ENCODE data around the gene MRGPRE. TPM values are rescaled to one million over a fixed set of nuclear protein-coding genes. Genes with fewer than 3 reads are reported as not detected.

Gene MRGPRE
- total RNA-seq, 1 experiment from 2014 or later: not detected

DNA sequence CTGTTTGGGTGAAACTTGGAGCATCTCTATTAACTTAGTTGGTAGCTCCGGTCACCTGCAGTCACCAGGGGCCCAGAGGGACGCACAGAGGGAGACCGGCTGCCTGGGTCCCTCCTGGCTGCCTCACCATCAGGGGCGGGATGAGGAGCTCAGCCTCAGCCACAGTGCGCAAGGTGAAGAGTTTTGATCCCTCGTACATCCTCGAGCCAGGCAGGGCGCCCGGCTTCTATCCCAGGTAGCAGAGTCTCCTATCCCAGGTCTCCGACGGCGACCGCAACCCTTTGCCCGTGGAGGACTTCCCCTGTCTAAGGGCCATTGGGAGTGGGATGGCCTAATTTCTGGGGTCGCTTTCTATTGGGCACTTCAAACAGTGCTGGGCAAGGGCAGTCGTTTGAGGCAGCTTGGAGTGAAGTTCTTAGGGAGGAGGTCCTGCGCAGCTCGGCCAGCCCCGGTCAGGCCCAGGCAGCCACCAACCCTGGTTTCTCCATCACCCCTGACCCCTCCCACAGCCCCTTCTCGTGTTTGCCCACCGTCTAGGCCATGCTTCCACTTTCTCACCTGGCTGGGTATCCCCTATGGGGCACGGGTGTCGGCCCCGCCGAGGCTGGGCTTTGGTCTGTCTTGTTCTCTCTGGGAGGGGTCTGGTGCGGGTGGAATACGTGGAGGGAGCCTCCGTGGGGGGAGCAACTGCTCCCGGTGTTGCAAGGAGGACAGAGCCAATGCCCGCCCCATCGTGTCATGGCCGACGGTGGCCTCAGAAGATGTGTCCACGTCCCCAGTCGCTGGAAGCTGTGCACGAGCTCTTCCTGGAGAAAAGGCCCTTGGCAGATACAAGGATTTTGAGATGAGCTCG, 10.0 kb downstream of the MRGPRE start:
- Histone ChIP-seq H3K9me3 (ENCODE audit: low read length) (no peaks in the 10 kb centered on the region), H3K79me2 (ENCODE audit: low read length) (no peaks in the 10 kb centered on the region), H3K27me3 (ENCODE audit: low read length) (peaks cover 17% of the 10 kb centered on the region), H3K9me2 (replicated peaks; ENCODE audit: low read length) (no peaks in the 10 kb centered on the region), H3K27ac (ENCODE audit: low read length) (no peak overlapping the region), H3K9ac (ENCODE audit: low read length) (no peak overlapping the region), H3K4me3 (ENCODE audit: low read length) (no peak overlapping the region), H3K4me1 (ENCODE audit: insufficient read depth, low read length) (no peaks in the 10 kb centered on the region), H4K20me1 (ENCODE audit: low read length) (no peaks in the 10 kb centered on the region), H3K4me2 (ENCODE audit: low read length) (no peak overlapping the region), H3K36me3 (ENCODE audit: low read depth, low read length) (no peaks in the 10 kb centered on the region), H3F3A (ENCODE audit: low read length, unreplicated experiment) (no peaks in the 10 kb centered on the region), H2AFZ (ENCODE audit: low read length) (no peak overlapping the region)
- no peak for DNase-seq
- no TSS peak for BruUV-seq (replicated peaks)
- ChIA-PET CTCF (no interaction called here), POLR2A (ENCODE audit: unreplicated experiment) (no interaction called here)
- TF ChIP-seq EZH2 (IDR thresholded peaks at IDR 0.05; ENCODE audit: low read length, unreplicated experiment) (no peak), EZH2phosphoT487 (IDR thresholded peaks at IDR 0.05; ENCODE audit: borderline replicate concordance, low read length) (no peak)
- TF ChIP-seq, protein P1, sequence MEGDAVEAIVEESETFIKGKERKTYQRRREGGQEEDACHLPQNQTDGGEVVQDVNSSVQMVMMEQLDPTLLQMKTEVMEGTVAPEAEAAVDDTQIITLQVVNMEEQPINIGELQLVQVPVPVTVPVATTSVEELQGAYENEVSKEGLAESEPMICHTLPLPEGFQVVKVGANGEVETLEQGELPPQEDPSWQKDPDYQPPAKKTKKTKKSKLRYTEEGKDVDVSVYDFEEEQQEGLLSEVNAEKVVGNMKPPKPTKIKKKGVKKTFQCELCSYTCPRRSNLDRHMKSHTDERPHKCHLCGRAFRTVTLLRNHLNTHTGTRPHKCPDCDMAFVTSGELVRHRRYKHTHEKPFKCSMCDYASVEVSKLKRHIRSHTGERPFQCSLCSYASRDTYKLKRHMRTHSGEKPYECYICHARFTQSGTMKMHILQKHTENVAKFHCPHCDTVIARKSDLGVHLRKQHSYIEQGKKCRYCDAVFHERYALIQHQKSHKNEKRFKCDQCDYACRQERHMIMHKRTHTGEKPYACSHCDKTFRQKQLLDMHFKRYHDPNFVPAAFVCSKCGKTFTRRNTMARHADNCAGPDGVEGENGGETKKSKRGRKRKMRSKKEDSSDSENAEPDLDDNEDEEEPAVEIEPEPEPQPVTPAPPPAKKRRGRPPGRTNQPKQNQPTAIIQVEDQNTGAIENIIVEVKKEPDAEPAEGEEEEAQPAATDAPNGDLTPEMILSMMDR (conservative IDR thresholded peaks at IDR 0.05; ENCODE audit: low read depth, low read length): no peak
- ATAC-seq: no peak
- intact Hi-C loops (cut with micrococcal nuclease): no loop called here

GRCh38 chr11:3221408-3222002, 10.7 kb downstream of the MRGPRE start:
- no peak overlapping the region for H3K4me2 ChIP-seq (ENCODE audit: low read length)
- TF ChIP-seq, protein P1 (conservative IDR thresholded peaks at IDR 0.05; ENCODE audit: low read depth, low read length): no peak
- TF ChIP-seq EZH2 (IDR thresholded peaks at IDR 0.05; ENCODE audit: low read length, unreplicated experiment) (no peak), EZH2phosphoT487 (IDR thresholded peaks at IDR 0.05; ENCODE audit: borderline replicate concordance, low read length) (no peak)
- H3K9ac ChIP-seq (ENCODE audit: low read length): no peak overlapping the region
- no peaks in the 10 kb centered on the region for H3F3A ChIP-seq (ENCODE audit: low read length, unreplicated experiment)
- H2AFZ ChIP-seq (ENCODE audit: low read length): no peak overlapping the region
- no TSS peak for BruUV-seq (replicated peaks)
- peaks cover 17% of the 10 kb centered on the region for H3K27me3 ChIP-seq (ENCODE audit: low read length)
- no peaks in the 10 kb centered on the region for H3K4me1 ChIP-seq (ENCODE audit: insufficient read depth, low read length)
- H3K79me2 ChIP-seq (ENCODE audit: low read length): no peaks in the 10 kb centered on the region
- no peaks in the 10 kb centered on the region for H3K36me3 ChIP-seq (ENCODE audit: low read depth, low read length)
- H4K20me1 ChIP-seq (ENCODE audit: low read length): no peaks in the 10 kb centered on the region
- H3K9me3 ChIP-seq (ENCODE audit: low read length): no peaks in the 10 kb centered on the region
- H3K4me3 ChIP-seq (ENCODE audit: low read length): no peak overlapping the region
- H3K27ac ChIP-seq (ENCODE audit: low read length): no peak overlapping the region
- no peak for DNase-seq
- no peak for ATAC-seq
- POLR2A ChIA-PET (ENCODE audit: unreplicated experiment): no interaction called here
- no peaks in the 10 kb centered on the region for H3K9me2 ChIP-seq (replicated peaks; ENCODE audit: low read length)
- CTCF ChIA-PET: interaction anchor here (0.6 to 0.7 kb wide), 2 partner anchors 97 to 187 kb away, joined by 3 to 4 read pairs; no protein-coding TSS in a partner anchor
- intact Hi-C loops (cut with micrococcal nuclease): no loop called here
